Astrocyte (in vitro differentiated cells and primary cell): ENCODE measurements around the gene RYR2.
A peak's percentile ranks its signal among the peaks of the same experiment; 100 is the strongest.

ENCODE experiments used
- CTCF ChIP-seq: IDR thresholded peaks from 2 replicates; pipeline ENCODE4 v1.5.1; 2011; ENCODE audit warnings: low read depth, mild to moderate bottlenecking, inconsistent platforms, low read length, moderate library complexity; ENCODE audit not compliant: insufficient read depth
- EZH2 ChIP-seq: IDR thresholded peaks from 2 replicates; pipeline ENCODE4 v1.6.1; 2012; ENCODE audit warnings: mild to moderate bottlenecking, low read length, inconsistent platforms; ENCODE audit not compliant: insufficient read depth

GRCh38 chr1:237386362-237387143 is 344.6 kb downstream of the RYR2 start:
- TF ChIP-seq EZH2, result no peak
- peak; percentile 69 for TF ChIP-seq CTCF
